ENCODE measurements around the gene SPANXC. TPM values are rescaled to one million over a fixed set of nuclear protein-coding genes. Genes with fewer than 3 reads are reported as not detected.

The SPANXC gene, protein sequence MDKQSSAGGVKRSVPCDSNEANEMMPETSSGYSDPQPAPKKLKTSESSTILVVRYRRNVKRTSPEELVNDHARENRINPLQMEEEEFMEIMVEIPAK
- total RNA-seq (2014; rRNA removed; shearing (Covaris generic)) = 107 and 128 TPM in 2 replicates

DNA sequence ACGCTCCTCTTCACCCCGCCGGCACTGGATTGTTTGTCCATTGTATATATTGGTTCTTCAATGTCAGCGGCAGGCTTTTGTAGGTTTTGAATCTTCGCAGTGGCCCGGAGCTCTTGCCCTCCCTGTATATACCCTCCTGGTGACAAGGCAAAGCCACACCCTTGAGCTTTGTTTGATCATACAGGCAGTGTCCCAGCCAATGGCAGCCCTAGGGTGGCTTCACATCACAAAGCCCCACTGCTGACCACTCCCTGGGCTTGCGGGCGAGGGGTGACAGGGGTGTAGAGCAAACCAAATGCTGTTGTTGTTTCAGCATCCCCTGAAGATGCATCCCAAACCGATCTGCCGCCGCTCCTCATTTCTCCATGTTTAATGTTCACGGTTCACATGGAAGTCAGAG is at the start of gene SPANXC:
SPANXC (minus strand) TSS at position 101 of the 400 bp plus-strand sequence; CDS start at position 41, 60 bp downstream.
- peak; percentile 23 for DNase-seq (ENCODE audit: low read depth)

DNA sequence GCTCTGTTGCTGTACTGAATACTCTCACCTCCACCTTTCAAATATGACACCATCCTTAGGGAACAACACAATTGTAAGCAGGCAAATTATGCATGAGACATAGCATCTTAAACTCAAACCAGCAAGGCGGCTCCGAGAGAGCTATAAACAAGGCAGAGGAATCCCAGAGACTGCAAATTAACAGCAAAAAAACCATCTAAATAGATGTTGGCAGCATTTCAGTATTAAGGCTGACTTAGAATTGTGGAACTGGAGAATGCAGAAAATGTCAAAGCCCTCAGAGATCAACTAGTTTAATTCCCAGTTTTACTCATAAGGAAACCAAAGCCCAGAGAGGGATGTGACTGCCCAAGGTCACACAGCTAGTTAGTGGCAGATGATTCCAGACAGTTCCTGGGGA is 37.2 kb upstream of the SPANXC start:
- no peak for DNase-seq (ENCODE audit: low read depth)

DNA sequence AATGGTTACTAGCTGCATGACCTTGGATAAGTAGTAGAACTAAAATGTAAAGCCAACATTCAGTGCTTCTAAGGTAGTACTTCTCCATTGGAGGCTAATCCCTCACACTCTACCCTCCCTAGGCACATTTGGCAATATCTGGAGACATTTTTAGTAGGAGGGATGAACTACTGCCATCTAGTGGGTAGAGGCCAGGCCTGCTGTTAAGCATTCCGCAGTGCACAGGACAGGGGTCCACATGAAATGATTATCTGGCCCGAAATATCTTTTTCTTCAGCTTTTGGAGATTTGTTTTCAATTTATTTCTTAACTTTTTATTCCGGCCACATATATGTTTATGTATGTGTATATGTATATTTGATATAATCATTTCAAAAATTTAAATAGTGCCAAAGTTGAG is 36.0 kb upstream of the SPANXC start:
- peak; percentile 5 for DNase-seq (ENCODE audit: low read depth)

DNA sequence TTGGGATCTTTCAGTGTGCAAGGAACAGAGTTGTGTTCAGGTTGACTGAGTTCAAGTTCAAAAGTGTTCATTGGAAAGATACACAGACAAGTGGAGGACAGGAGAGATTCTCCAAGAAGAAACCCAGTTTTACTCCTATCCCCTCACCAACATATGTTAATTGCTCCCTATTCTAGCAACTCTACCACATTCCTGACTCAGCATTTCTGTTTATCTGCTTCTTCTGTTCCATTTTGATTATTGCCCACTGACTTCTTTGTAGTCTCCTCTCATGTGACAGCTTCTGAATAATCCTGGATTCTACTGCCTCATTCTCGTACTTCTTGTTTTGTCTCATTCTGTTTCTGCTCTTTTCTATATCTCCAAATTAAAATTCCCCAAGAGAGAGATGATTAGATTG is 15.8 kb upstream of the SPANXC start:
- DNase-seq (ENCODE audit: low read depth) = no peak

DNA sequence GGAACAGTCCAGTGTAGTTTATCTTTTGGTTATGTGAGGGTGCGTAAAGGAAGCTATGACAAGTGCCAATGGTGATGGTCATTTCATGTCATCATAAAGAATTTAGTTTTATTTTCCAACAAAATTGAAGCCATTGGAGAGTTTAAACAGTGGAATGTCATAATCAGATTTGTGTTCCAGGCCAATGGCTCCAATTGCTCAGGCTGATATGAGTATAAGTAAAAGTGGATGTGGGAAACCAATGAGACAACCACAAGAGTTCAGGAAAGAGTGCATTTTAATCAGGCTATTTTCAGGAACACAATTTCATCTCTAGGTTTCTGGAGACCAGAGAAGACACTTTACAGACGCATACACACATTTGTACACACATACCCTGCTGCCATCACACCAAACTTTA is 20.7 kb downstream of the SPANXC start:
- peak; percentile 4 for DNase-seq (ENCODE audit: low read depth)

DNA sequence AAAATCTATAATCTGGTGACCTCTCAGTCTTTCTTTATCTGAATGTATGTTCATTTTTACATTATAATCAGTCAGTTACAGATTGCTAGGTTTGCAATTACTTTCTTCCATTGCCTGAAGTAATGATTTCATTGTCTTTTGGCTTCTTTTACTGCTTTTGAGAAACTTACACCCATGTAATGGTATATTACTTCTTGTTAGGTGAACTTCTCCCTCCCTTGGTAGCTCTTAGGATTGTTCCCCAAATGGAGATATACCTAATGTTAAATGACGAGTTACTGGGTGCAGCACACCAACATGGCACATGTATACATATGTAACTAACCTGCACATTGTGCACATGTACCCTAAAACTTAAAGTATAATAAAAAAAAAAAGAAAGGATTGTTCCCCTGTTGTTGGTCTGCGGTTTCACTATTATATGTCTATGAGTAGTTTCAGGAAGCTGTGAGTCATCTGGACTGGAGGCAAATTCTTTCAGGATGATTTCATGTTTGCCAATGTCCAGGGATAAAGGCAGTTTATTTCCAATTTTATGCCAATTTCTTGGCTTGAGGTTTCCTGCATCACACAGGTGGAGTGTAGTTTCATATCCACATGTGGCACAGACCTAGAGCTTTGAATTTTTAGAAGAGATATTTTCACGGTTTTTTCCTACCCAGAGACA is 21.8 kb downstream of the SPANXC start:
- peak; percentile 78 for DNase-seq (ENCODE audit: low read depth)

DNA sequence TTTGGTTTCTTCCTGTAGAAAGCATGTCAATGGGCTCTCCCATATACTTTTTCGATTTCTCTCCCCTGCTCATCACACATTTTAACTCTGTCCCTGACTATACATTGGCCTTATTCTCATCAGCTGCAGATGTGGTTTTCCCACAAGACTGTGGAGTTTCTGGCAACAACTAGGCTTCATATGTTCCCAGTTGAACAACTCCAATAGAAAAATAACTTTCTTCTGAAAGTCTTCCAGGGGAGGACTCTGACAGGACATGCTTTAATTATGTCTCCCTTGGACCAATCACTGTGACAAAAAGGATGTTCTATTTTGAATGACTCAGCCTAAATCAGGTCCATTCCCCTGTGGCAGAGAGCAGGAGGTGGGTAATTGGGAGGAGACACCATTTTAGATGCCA is 28.1 kb downstream of the SPANXC start:
- peak; percentile 41 for DNase-seq (ENCODE audit: low read depth)

DNA sequence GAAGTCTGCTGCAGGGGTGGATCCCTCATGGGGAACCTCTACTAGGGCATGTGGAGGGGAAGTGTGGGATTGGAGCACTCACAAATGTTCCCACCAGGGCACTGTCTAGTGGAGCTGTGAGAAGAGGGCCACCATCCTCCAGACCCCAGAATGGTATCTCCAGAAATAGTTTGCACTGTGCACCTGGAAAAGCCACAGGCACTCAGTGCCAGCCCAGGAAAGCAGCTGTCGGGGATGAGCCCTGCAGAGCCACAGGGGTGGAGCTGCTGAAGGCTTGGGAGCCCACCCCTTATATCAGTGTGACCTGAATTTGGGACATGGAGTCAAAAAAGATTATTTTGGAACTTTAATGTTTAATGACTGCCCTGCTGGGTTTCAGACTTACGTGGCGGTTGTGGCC is 40.4 kb downstream of the SPANXC start:
- DNase-seq (ENCODE audit: low read depth) = no peak

Other genes starting within 250 kb of the SPANXC start
- gene SPANXB1, start 239.9 kb downstream of the SPANXC start, total RNA-seq (2014; rRNA removed; shearing (Covaris generic)) = 7.0 and 8.7 TPM in 2 replicates
- gene LDOC1, start 65.4 kb downstream of the SPANXC start, total RNA-seq (2014; rRNA removed; shearing (Covaris generic)) = 2.8 and 3.3 TPM in 2 replicates

Measured in RPMI7951 (cell line).